Measurements from ENCODE around the gene MISP.

Gene MISP

GRCh38 chr19:808423-808775 lies 57.5 kb downstream of the MISP start:
- DNase-seq (ENCODE audit: low read depth): no peak

- DNase-seq (ENCODE audit: low read depth): no peak
Observed at GRCh38 chr19:810077-810855, 59.4 kb downstream of the MISP start.

- no peak for DNase-seq (ENCODE audit: low read depth)
Observed at GRCh38 chr19:810883-811489, 60.1 kb downstream of the MISP start.

DNA sequence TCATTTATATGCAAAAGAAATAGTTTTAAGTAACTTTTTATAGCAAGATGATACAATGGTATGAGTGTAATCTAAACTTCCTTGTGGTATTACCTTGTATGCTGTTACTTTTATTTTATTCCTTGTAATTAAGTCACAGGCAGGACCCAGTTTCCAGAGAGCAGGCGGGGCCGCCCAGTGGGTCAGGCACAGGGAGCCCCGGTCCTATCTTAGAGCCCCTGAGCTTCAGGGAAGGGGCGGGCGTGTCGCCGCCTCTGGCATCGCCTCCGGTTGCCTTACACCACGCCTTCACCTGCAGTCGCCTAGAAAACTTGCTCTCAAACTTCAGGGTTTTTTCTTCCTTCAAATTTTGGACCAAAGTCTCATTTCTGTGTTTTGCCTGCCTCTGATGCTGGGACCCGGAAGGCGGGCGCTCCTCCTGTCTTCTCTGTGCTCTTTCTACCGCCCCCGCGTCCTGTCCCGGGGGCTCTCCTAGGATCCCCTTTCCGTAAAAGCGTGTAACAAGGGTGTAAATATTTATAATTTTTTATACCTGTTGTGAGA lies 60.7 kb downstream of the MISP start:
- DNase-seq (ENCODE audit: low read depth): no peak

- no peak for DNase-seq (ENCODE audit: low read depth)
Observed at GRCh38 chr19:812049-812746, 61.3 kb downstream of the MISP start.

DNA sequence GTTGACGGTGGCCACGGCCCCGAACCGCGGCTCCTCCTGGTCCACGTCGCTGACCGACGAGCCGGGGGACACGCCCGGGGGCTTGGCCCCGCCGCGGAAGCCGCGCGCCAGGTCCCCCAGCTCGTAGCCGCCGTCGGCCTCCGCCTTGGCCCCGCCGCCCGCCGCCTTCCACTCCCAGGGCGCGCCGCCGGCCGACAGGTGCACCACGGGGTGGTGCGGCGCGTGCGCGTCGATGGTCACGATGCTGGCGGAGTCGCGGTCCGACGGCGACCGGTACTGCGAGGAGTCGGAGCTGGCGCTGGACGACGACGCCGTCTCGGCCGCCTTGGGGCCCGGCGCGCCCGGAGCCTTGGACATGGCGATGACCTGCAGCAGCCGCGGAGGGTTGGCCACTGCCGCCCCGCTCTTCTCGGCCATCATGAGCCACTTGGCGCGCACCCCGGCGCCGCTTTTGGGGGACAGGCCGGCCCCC lies 61.9 kb downstream of the MISP start:
- DNase-seq (ENCODE audit: low read depth): no peak

DNA sequence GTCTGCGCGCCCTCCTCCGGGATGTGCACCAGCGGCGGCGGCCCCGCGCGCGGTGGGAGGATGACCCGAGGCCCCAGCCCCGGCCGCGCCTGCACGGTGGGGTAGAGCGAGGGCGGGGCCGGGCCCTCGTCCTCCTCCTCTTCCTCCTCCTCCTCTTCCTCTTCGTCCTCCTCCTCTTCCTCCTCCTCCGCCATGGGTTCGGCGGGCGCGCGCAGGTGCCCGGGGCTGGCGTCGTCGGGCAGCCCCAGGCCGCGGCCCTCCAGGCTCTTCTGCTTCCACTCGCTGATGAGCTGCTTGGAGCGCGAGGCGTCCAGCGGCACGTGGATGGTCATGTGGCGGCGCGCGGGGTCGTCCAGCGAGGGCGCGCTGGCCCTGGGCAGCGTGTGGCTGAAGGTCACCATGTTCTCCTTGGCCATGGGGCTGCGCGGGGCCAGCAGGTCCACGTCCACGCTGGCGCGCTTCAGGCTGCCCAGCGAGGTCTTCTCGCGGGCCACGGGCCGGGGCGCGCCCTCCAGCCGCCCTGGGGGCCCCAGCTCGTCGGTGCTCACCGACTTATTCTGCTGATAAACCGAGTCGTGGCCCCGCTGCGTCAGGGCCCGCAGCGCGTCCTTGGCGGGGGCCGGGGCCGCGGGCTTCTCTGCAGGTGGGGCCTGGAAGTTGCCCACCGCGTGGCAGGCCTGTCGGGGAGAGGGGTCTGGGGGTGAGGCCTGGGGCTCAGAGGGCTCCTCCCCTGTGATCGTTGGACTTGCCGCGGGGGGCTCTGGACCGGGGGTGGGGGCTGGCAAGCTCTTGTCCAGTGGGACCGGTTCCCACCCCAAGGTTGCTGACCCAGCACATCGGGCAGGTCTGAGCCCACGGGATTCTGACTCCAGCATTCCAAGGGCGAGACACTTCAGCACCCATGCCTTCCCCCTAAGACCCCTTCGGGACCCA lies 62.6 kb downstream of the MISP start:
- no peak for DNase-seq (ENCODE audit: low read depth)
